Measurements from ENCODE around the gene SERPINE1. TPM values are rescaled to one million over a fixed set of nuclear protein-coding genes. Genes with fewer than 3 reads are reported as not detected.
A peak's percentile ranks its signal among the peaks of the same experiment; 100 is the strongest.
"Not testable (repeated sequence)": the region's sequence is repeated elsewhere in the genome, so short reads cannot be mapped to it uniquely, and the experiment has no call there.

The SERPINE1 gene
- total RNA-seq, 4 donors from 2014 or later: 1.1 to 4.8 (median 3.1) TPM

GRCh38 chr7:101118856-101119255, 8.0 kb upstream of the SERPINE1 start:
- DNase-seq: no peak
- H3K4me1 ChIP-seq: peaks cover 6 to 40% (median 15%) of the 10 kb centered on the region in 3 donors
- TF ChIP-seq CTCF (IDR thresholded peaks at IDR 0.05) (no peak), POLR2A (IDR thresholded peaks at IDR 0.05) (no peak)
- no peaks in the 10 kb centered on the region for H3K27me3 ChIP-seq
- intact Hi-C loops (cut with DNase I): no loop called here
- peak overlapping the region in 1 of 4 donors; percentile 21 for H3K27ac ChIP-seq
- no peak overlapping the region for H3K4me3 ChIP-seq
- WGBS, 2 donors: 70 to 84% methylated on average over 2 to 3 of the region's 3 CpGs
- no peaks in the 10 kb centered on the region for H3K9me3 ChIP-seq
- no peaks in the 10 kb centered on the region for H3K36me3 ChIP-seq

- Histone ChIP-seq H3K4me1 (peaks cover 6 to 50% (median 24%) of the 10 kb centered on the region in 3 donors), H3K36me3 (no peaks in the 10 kb centered on the region), H3K27me3 (no peaks in the 10 kb centered on the region), H3K9me3 (no peaks in the 10 kb centered on the region), H3K4me3 (no peak overlapping the region), H3K27ac (peak overlapping the region in 2 of 4 donors; percentile 3 to 4)
- WGBS, 2 donors: 57 to 62% methylated on average over 9 to 10 of the region's 10 CpGs
- intact Hi-C loops (cut with DNase I): no loop called here
- DNase-seq: no peak
- TF ChIP-seq CTCF (IDR thresholded peaks at IDR 0.05): no peak
- TF ChIP-seq POLR2A (IDR thresholded peaks at IDR 0.05): no peak
Measured at GRCh38 chr7:101119876-101120275, 7.0 kb upstream of the SERPINE1 start.

GRCh38 chr7:101120315-101120714, 6.6 kb upstream of the SERPINE1 start:
- DNase-seq: no peak
- Histone ChIP-seq H3K9me3 (no peaks in the 10 kb centered on the region), H3K36me3 (no peaks in the 10 kb centered on the region), H3K4me1 (peaks cover 6 to 55% (median 25%) of the 10 kb centered on the region in 3 donors), H3K4me3 (no peak overlapping the region), H3K27ac (peak overlapping the region in 2 of 4 donors; percentile 3 to 42), H3K27me3 (no peaks in the 10 kb centered on the region)
- intact Hi-C loops (cut with DNase I): no loop called here
- WGBS, 2 donors: 74 to 89% methylated on average over 2 to 4 of the region's 4 CpGs
- TF ChIP-seq CTCF (IDR thresholded peaks at IDR 0.05) (no peak), POLR2A (IDR thresholded peaks at IDR 0.05) (no peak)

DNA sequence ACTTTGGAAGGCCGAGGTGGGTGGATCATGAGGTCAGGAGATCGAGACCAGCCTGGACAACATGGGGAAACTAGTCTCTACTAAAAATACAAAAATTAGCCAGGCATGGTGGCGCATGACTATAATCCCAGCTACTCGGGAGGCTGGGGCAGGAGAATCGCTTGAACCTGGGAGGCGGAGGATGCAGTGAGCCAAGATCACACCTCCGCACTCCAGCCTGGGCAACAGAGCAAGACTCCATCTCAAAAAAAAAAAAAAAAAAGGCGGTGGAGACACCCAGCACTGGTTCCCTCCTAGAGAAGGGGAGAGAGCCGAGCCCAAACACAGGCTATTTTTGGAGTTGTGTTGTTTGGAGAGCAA, 5.3 kb upstream of the SERPINE1 start:
- 56 to 81% methylated on average over 8 of the region's 9 CpGs for WGBS, 2 donors
- intact Hi-C loops (cut with DNase I): not testable (repeated sequence)
- H3K4me3 ChIP-seq: peak overlapping the region in 2 of 4 donors; percentile 40 to 62

DNA sequence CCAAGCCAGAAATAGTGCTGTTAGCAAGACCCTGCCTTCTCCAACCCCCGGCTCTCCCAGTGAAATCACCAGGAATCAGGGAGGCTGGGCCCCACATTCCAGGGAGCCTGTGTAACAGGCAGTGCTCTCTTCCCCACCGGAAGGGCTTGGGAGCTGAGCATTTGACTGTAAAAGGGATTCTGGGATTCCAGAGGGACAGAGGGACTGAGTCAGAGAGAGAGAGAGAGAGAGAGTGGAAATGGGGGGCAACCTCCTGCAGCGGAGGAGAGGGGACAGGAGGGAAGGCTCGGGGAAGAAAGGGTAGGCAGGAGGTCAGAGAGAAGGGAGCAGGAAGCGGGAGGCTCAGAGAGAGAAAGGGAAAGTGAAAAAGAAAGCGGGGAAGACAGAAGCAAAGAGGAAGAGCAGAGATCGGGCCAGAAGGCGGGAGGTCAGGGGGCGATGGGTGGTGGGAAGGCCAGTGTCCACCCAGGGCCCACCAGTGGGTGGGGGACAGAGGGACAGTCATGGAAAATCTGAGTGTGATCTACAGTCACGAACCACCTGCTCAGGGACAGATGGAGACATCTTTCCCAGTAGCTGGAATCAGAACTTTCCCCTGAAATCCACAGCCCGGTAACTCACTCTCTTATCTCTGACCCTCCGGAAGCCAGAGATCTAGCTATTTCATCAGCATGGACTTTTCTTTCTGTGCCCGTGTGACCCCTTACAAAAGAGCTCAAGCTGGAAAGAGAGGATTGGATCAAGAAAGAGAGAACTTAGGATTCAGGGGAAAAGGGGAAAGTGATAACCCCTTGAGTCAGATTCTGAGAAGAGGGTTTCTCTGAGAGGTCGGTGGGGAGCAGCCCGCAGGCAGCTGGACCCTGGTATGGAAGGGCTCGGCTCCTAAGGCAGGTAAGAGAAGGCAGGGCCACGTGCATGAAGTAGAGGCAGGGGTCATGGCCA, 4.6 kb upstream of the SERPINE1 start:
- intact Hi-C loops (cut with DNase I): no loop called here
- TF ChIP-seq CTCF (IDR thresholded peaks at IDR 0.05): no peak
- TF ChIP-seq POLR2A (IDR thresholded peaks at IDR 0.05): peak in 1 of 4 donors; percentile 22
- Histone ChIP-seq H3K9me3 (no peaks in the 10 kb centered on the region), H3K4me1 (peaks cover 19 to 74% (median 43%) of the 10 kb centered on the region in 3 donors), H3K27me3 (no peaks in the 10 kb centered on the region), H3K36me3 (no peaks in the 10 kb centered on the region), H3K27ac (peak overlapping the region; percentile 83 to 95 (median 86)), H3K4me3 (peak overlapping the region; percentile 10 to 62 (median 36))
- DNase-seq: no peak
- 24 to 27% methylated on average over 13 to 17 of the region's 17 CpGs for WGBS, 2 donors

More for the DNA sequence above, 5.3 kb upstream of the SERPINE1 start:
- H3K4me1 ChIP-seq: peaks cover 14 to 68% (median 36%) of the 10 kb centered on the region in 3 donors
- H3K9me3 ChIP-seq, DNase-seq, H3K27me3 ChIP-seq, H3K36me3 ChIP-seq: not testable (repeated sequence)
- peak overlapping the region; percentile 83 to 95 (median 86) for H3K27ac ChIP-seq

All from esophagus squamous epithelium (tissue), 5 donors.